B cell (primary cell): ENCODE data around the gene TNFAIP2. TPM values are rescaled to one million over a fixed set of nuclear protein-coding genes. Genes with fewer than 3 reads are reported as not detected.

ENCODE experiments used
- ATAC-seq: fragments of 200-7000 bp; cut with Tn5 transposase; one replicate; pipeline ENCODE4 v1.10.0; 2021; ENCODE audit warnings: low read depth, mild to moderate bottlenecking, moderate number of reproducible peaks, moderate library complexity
- CTCF ChIA-PET: fragments of 350-600 bp; sonication (Branson Sonifier 250); formaldehyde crosslinking; loops from one replicate; lab custom pipeline; 2021; ENCODE audit warnings: antibody characterized with exemption, inconsistent platforms; lab: Charles Lee
- POLR2A ChIA-PET: fragments of 350-600 bp; sonication (Branson Sonifier 250); formaldehyde crosslinking; loops from one replicate; lab custom pipeline; 2021; ENCODE audit warnings: antibody characterized with exemption; lab: Charles Lee
- DNase-seq: peaks from one replicate; pipeline ENCODE4 v3.0.0; 2013
- H2AFZ ChIP-seq: 2 replicates; pipeline ENCODE4 v1.6.1; 2012; ENCODE audit warnings: mild to moderate bottlenecking, low read depth, low read length; ENCODE audit not compliant: insufficient read depth, poor library complexity, severe bottlenecking
- H3K27ac ChIP-seq, 2 donors: 1 replicate in 1 of 2; 2 replicates in 1 of 2; pipeline ENCODE4 v1.5.1; 2012 to 2013; ENCODE audit warnings: low read length in 2 of 2, mild to moderate bottlenecking in 2 of 2, moderate library complexity in 1 of 2
- H3K27me3 ChIP-seq, 4 experiments: fragments of 200-600 bp in 1 of 4; sonication (generic) in 1 of 4; replicated peaks in 1 of 4; 1 replicate in 2 of 4; 2 replicates in 2 of 4; pipeline versions ENCODE4 v1.6.1 to v1.7.0; 2013 to 2016; ENCODE audit warnings: low read length in 3 of 4, mild to moderate bottlenecking in 2 of 4, mixed read lengths in 1 of 4, moderate library complexity in 1 of 4; ENCODE audit not compliant: insufficient read depth in 4 of 4, control insufficient read depth in 3 of 4; ENCODE audit errors: control extremely low read depth in 1 of 4
- H3K36me3 ChIP-seq, 2 experiments: replicated peaks in 1 of 2; 1 replicate in 1 of 2; 2 replicates in 1 of 2; pipeline versions ENCODE4 v1.6.1 to v1.7.1; 2013; ENCODE audit warnings: low read length in 1 of 2; ENCODE audit not compliant: insufficient read depth in 2 of 2, control insufficient read depth in 1 of 2; ENCODE audit errors: control extremely low read depth in 1 of 2, extremely low read depth in 1 of 2
- H3K4me1 ChIP-seq, 2 donors: fragments of 200-600 bp in 1 of 2; sonication (generic) in 1 of 2; 1 replicate in 1 of 2; 2 replicates in 1 of 2; pipeline versions ENCODE4 v1.5.1 to v1.6.1; 2013 to 2017; ENCODE audit warnings: low read length in 2 of 2; ENCODE audit not compliant: control insufficient read depth in 2 of 2, insufficient read depth in 2 of 2
- H3K4me2 ChIP-seq: replicated peaks from 2 replicates; pipeline ENCODE3; 2012; ENCODE audit warnings: mild to moderate bottlenecking, low read depth, low read length; ENCODE audit not compliant: poor library complexity, severe bottlenecking
- H3K4me3 ChIP-seq, 5 experiments: fragments of 200-600 bp in 1 of 5; sonication (generic) in 1 of 5; 1 replicate in 3 of 5; 2 replicates in 2 of 5; pipeline versions ENCODE4 v1.5.1 to v1.7.0; 2011 to 2016; ENCODE audit warnings: low read length in 4 of 5, mild to moderate bottlenecking in 4 of 5, low read depth in 2 of 5, control low read depth in 1 of 5, moderate library complexity in 1 of 5; ENCODE audit not compliant: insufficient read depth in 1 of 5; ENCODE audit errors: control extremely low read depth in 1 of 5, extremely low read depth in 1 of 5
- H3K79me2 ChIP-seq: fragments of 200-600 bp; sonication (generic); one replicate; pipeline ENCODE4 v1.6.0; 2016; ENCODE audit warnings: low read length; ENCODE audit not compliant: control insufficient read depth, insufficient read depth
- H3K9ac ChIP-seq: fragments of 200-600 bp; sonication (generic); 2 replicates; pipeline ENCODE4 v1.6.1; 2017; ENCODE audit warnings: mild to moderate bottlenecking, low read length, moderate library complexity
- H3K9me3 ChIP-seq, 3 donors: one replicate each; pipeline versions ENCODE4 v1.6.1 to v1.7.1; 2013; ENCODE audit warnings: low read length in 2 of 3; ENCODE audit not compliant: control insufficient read depth in 2 of 3, insufficient read depth in 1 of 3; ENCODE audit errors: control extremely low read depth in 1 of 3
- H4K20me1 ChIP-seq: 2 replicates; pipeline ENCODE4 v1.6.0; 2012; ENCODE audit warnings: mild to moderate bottlenecking, low read length; ENCODE audit not compliant: insufficient read depth, control insufficient read depth, poor library complexity, severe bottlenecking
- H3K27ac Mint-ChIP-seq: one replicate; pipeline ENCODE4 v1.8.0; 2021; ENCODE audit warnings: mixed read lengths
- H3K27me3 Mint-ChIP-seq: one replicate; pipeline ENCODE4 v1.8.0; 2021; ENCODE audit warnings: mixed read lengths
- H3K4me1 Mint-ChIP-seq: one replicate; pipeline ENCODE4 v1.8.0; 2021; ENCODE audit warnings: mixed read lengths
- H3K4me3 Mint-ChIP-seq: one replicate; pipeline ENCODE4 v1.8.0; 2021; ENCODE audit warnings: mixed read lengths
- H3K9me3 Mint-ChIP-seq: one replicate; pipeline ENCODE4 v1.8.0; 2022; ENCODE audit warnings: mixed read lengths; ENCODE audit not compliant: insufficient read depth
- CTCF ChIP-seq: fragments of 200-600 bp; IDR thresholded peaks from one replicate; pipeline ENCODE4 v1.8.0; 2022; ENCODE audit warnings: antibody characterized with exemption, mild to moderate bottlenecking
- EZH2 ChIP-seq: IDR thresholded peaks from 2 replicates; pipeline ENCODE4 v1.6.1; 2012; ENCODE audit warnings: borderline replicate concordance, low read depth, mild to moderate bottlenecking, moderate library complexity, low read length; ENCODE audit not compliant: insufficient read depth, poor library complexity, severe bottlenecking
- WGBS: methylation state at CpG from one replicate; pipeline ENCODE4 v1.1.5; 2013; ENCODE audit warnings: missing lambda C conversion rate; ENCODE audit not compliant: insufficient coverage; 5-methylcytosine and 5-hydroxymethylcytosine counted together
- intact Hi-C: fragments of 100-400 bp; cut with micrococcal nuclease; formaldehyde crosslinking; loops from one replicate; pipeline ENCODE4 v1.10.0; 2022
- polyA plus RNA-seq: library from polyadenylated mRNA; depleted of rRNA; stranded (reverse); fragments of >200 nt; gene quantifications from 2 replicates; pipeline ENCODE4 v1.2.3, GENCODE V29; 2012
- total RNA-seq, 2 donors: library from RNA; stranded (reverse); fragments of 120-200 nt in 1 of 2; gene quantifications; 1 replicate in 1 of 2; 2 replicates in 1 of 2; pipeline versions ENCODE4 v1.2.3 to v1.2.4, GENCODE V29; 2013 to 2022

TNFAIP2 gene
- total and polyA plus RNA-seq, 2 donors (not counting 1 experiment from before 2014, with no cell fraction given), result 1.5 to 9.0 TPM

- Histone ChIP-seq H3K4me2 (no peak overlapping the region), H3K9me3 (no peaks in the 10 kb centered on the region), H3K4me1 (peaks cover 0 to 11% of the 10 kb centered on the region in 2 donors), H2AFZ (no peak overlapping the region), H3K79me2 (no peaks in the 10 kb centered on the region), H3K27ac (no peak overlapping the region), H3K4me3 (no peak overlapping the region), H3K36me3 (no peaks in the 10 kb centered on the region), H3K27me3 (peaks cover 0 to 22% (median 5%) of the 10 kb centered on the region in 4 experiments), H4K20me1 (no peaks in the 10 kb centered on the region), H3K9ac (no peak overlapping the region)
- no peak overlapping the region for H3K27ac Mint-ChIP-seq
- CTCF ChIA-PET, result interaction anchor here (0.6 to 3.2 kb wide), 3 partner anchors 29 to 34 kb away, joined by 3 to 24 read pairs (median 4); no protein-coding TSS in a partner anchor
- H3K4me1 Mint-ChIP-seq, result peaks cover 17% of the 10 kb centered on the region
- no peaks in the 10 kb centered on the region for H3K9me3 Mint-ChIP-seq
- H3K27me3 Mint-ChIP-seq, result peaks cover 34% of the 10 kb centered on the region
- ATAC-seq, result no peak
- 87% methylated on average over 25 of the region's 29 CpGs for WGBS
- DNase-seq, result no peak
- H3K4me3 Mint-ChIP-seq, result no peak overlapping the region
- intact Hi-C loops, result loop anchor here (2.0 kb wide), 1 partner anchor 35 kb away; no protein-coding TSS in a partner anchor
- POLR2A ChIA-PET, result interaction anchor here (0.7 kb wide), 1 partner anchor 613 kb away, joined by 3 read pairs; no protein-coding TSS in a partner anchor
- TF ChIP-seq CTCF, result no peak
- TF ChIP-seq EZH2, result no peak
Measured at GRCh38 chr14:103139132-103140025, 16.1 kb downstream of the TNFAIP2 start.
